Suprapubic skin (tissue), 2 donors: ENCODE data around the gene STPG3.

Source experiments
- EP300 ChIP-seq: sonication (generic); formaldehyde crosslinking; IDR thresholded peaks from one replicate; pipeline ENCODE4 v1.6.1; 2017; ENCODE audit warnings: antibody characterized with exemption
- POLR2A ChIP-seq, 2 donors: fragments of 450-650 bp; IDR thresholded peaks; one replicate each; pipeline ENCODE4 v1.6.1; 2017; ENCODE audit warnings: antibody characterized with exemption in 2 of 2, mild to moderate bottlenecking in 2 of 2, moderate library complexity in 2 of 2

GRCh38 chr9:137244486-137245449 lies 6.3 kb upstream of the STPG3 start:
- TF ChIP-seq POLR2A (IDR thresholded peaks at IDR 0.05) (no peak), EP300 (no peak)
